Brain microvascular endothelial cell (primary cell): ENCODE measurements around the gene PACSIN2.

Experiments used
- DNase-seq: peaks from one replicate; pipeline ENCODE4 v3.0.0-alpha.2; 2020
- H3K27ac ChIP-seq: fragments of 250-450 bp; sonication (Bioruptor Pico); 2 replicates; pipeline ENCODE4 v1.5.1; 2020; ENCODE audit warnings: mild to moderate bottlenecking, moderate library complexity
- H3K27me3 ChIP-seq: fragments of 250-450 bp; sonication (Bioruptor Pico); replicated peaks from 2 replicates; pipeline ENCODE4 v1.5.1; 2020; ENCODE audit warnings: mild to moderate bottlenecking
- H3K36me3 ChIP-seq: fragments of 250-450 bp; sonication (Bioruptor Pico); replicated peaks from 2 replicates; pipeline ENCODE4 v1.5.1; 2020; ENCODE audit warnings: mild to moderate bottlenecking
- H3K4me3 ChIP-seq: 2 replicates; pipeline ENCODE4 v1.5.1; 2011; ENCODE audit warnings: low read depth, mild to moderate bottlenecking, control low read depth, low read length, moderate library complexity
- CTCF ChIP-seq: IDR thresholded peaks from 2 replicates; pipeline ENCODE4 v1.5.1; 2011; ENCODE audit warnings: low read depth, mild to moderate bottlenecking, moderate library complexity, low read length, control low read depth, inconsistent platforms; ENCODE audit errors: missing control alignments
- in situ Hi-C: cut with HindIII; loops from 2 replicates; pipeline ENCODE4 v1.10.0; 2017; ENCODE audit warnings: low sequenced_read_pairs, low pct_ligation_motif_present

Gene PACSIN2

DNA sequence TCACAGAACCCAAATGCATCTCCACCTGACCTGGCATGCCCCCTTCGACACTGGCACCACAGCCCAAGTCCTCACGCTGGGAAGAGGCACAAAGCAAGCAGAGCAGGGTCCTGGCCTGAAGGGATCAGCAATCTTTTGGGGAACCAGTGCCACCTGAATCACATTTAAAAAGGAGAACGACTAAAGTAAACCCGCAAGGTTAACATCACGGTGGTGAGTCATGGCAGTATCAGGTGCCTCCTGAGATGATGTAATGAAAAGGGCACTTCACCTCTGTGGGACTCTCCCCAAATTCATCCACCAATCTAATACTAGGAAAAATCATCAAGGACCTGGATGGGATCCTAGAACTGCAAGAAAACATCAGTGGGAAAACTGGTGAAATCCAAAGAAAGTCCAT lies 44.9 kb downstream of the PACSIN2 start:
- in situ Hi-C loops: no loop called here
- Histone ChIP-seq H3K27me3 (no peaks in the 10 kb centered on the region), H3K4me3 (no peak overlapping the region), H3K36me3 (no peaks in the 10 kb centered on the region), H3K27ac (no peak overlapping the region)
- no peak for DNase-seq
- TF ChIP-seq CTCF: no peak

GRCh38 chr22:42969348-42969975 lies 45.5 kb downstream of the PACSIN2 start:
- no peak for TF ChIP-seq CTCF
- DNase-seq: no peak
- Histone ChIP-seq H3K36me3 (no peaks in the 10 kb centered on the region), H3K27ac (no peak overlapping the region), H3K27me3 (no peaks in the 10 kb centered on the region), H3K4me3 (no peak overlapping the region)
- in situ Hi-C loops: no loop called here

GRCh38 chr22:42967933-42968332 lies 47.0 kb downstream of the PACSIN2 start:
- no peaks in the 10 kb centered on the region for H3K36me3 ChIP-seq
- TF ChIP-seq CTCF: peak; percentile 18
- in situ Hi-C loops: no loop called here
- H3K27me3 ChIP-seq: no peaks in the 10 kb centered on the region
- H3K4me3 ChIP-seq: no peak overlapping the region
- DNase-seq: no peak
- H3K27ac ChIP-seq: no peak overlapping the region

DNA sequence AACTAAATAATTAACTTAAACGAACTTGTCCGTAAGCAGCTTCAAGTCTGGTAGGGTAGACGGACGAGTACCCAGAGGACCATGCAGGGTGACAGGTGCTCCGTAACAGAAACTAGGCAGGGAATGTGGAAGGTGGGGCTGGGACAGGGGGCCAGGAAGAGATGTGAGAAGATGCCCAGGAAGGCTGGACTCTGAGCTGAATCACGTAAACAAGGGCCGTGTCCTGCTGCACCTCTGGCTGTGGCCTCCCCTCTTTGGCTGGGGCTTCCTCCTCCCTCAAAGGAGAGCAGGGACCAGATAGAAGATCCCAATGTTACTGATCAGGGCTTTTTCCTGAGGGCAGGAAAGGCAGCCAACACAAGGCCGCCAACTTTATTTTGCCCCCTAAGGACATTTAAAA lies 47.9 kb downstream of the PACSIN2 start:
- no peak for TF ChIP-seq CTCF
- no peak overlapping the region for H3K27ac ChIP-seq
- H3K27me3 ChIP-seq: no peaks in the 10 kb centered on the region
- H3K36me3 ChIP-seq: no peaks in the 10 kb centered on the region
- H3K4me3 ChIP-seq: no peak overlapping the region
- DNase-seq: no peak
- in situ Hi-C loops: no loop called here

- H3K27me3 ChIP-seq: no peaks in the 10 kb centered on the region
- no peak for TF ChIP-seq CTCF
- H3K4me3 ChIP-seq: no peak overlapping the region
- DNase-seq: no peak
- in situ Hi-C loops: no loop called here
- H3K36me3 ChIP-seq: no peaks in the 10 kb centered on the region
- H3K27ac ChIP-seq: no peak overlapping the region
Observed at GRCh38 chr22:42966497-42966896, 48.5 kb downstream of the PACSIN2 start.

DNA sequence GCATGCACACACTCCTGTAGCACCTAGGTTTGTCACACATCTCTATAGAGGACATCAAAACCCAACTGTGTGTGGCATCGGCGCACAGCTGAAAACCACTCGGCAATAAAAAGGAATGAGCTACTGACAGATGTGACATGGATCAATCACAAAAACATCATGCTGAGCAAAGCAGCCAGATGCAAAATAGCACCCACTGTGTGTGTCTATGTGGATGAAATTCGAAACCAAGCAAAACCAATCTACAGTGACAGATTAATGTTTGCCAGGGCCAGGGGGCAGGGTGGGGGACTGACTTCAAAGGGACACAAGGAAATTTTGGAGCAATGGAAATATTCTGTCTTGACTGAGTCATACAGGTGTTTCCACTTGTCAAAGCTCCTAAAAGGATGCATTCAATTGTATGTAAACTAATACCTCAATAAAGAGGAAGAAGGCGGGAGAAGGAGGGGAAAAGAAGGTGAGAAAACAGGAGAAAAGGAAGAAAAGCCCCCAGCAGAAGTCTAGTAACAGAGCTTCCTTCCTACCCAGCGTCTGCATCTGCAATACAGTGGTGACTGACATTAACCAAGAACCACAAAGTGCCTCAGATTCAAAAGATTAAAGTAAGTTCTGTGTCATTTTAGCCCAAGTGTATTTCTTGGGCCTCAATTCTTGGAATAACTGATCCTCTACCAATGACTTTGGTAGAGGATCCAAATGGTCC lies 49.8 kb downstream of the PACSIN2 start:
- no peak for TF ChIP-seq CTCF
- Histone ChIP-seq H3K27me3 (no peaks in the 10 kb centered on the region), H3K4me3 (no peak overlapping the region), H3K27ac (no peak overlapping the region), H3K36me3 (no peaks in the 10 kb centered on the region)
- in situ Hi-C loops: no loop called here
- peak; percentile 29 for DNase-seq
